A549 (cell line): Measurements from ENCODE around the gene CR1.

Experiments used
- BCL3 ChIP-seq: fragments of >200 bp; sonication (Bioruptor Twin); formaldehyde crosslinking; IDR thresholded peaks from 3 replicates; pipeline ENCODE4 v1.6.1; 2016
- ZFP36 ChIP-seq: fragments of 450-650 bp; IDR thresholded peaks from 2 replicates; pipeline ENCODE4 v1.6.1; 2014; ENCODE audit warnings: borderline replicate concordance; ENCODE audit not compliant: partially characterized antibody
- TF ChIP-seq, protein P1 (sequence below): fragments of >200 bp; sonication (Bioruptor Twin); formaldehyde crosslinking; IDR thresholded peaks from 3 replicates; pipeline ENCODE4 v1.5.1; 2016

- TF ChIP-seq, protein P1, sequence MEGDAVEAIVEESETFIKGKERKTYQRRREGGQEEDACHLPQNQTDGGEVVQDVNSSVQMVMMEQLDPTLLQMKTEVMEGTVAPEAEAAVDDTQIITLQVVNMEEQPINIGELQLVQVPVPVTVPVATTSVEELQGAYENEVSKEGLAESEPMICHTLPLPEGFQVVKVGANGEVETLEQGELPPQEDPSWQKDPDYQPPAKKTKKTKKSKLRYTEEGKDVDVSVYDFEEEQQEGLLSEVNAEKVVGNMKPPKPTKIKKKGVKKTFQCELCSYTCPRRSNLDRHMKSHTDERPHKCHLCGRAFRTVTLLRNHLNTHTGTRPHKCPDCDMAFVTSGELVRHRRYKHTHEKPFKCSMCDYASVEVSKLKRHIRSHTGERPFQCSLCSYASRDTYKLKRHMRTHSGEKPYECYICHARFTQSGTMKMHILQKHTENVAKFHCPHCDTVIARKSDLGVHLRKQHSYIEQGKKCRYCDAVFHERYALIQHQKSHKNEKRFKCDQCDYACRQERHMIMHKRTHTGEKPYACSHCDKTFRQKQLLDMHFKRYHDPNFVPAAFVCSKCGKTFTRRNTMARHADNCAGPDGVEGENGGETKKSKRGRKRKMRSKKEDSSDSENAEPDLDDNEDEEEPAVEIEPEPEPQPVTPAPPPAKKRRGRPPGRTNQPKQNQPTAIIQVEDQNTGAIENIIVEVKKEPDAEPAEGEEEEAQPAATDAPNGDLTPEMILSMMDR = no peak
- TF ChIP-seq BCL3 (no peak), ZFP36 (no peak)
Observed at GRCh38 chr1:207463021-207463420, 32.9 kb upstream of the CR1 start.
